UCSD-AML1 (cell line): Measurements from ENCODE around the gene FUT8.

Experiments
- DNase-seq: peaks from one replicate; lab custom pipeline; 2025; ENCODE audit not compliant: unreplicated experiment; lab: John Stamatoyannopoulos, UW

FUT8 gene

DNA sequence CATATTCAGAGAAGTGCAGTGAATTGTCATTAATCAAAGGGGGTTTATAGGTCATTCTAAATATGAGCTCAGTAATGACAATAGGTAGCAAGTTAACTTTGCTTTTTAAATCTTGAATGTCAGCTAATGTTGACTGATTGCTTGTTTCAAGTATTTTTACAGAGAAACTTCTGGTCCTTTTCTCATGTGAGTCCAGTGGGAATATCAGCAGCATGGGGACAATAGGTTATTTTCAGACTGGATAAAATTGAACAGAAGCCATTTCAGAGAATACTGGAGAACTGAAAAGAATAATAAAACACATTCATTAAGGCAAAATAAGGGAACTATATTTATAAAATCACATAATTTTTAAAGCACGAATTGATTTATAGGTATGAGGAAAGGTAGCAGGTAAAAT, 78.7 kb downstream of the FUT8 start:
- no peak for DNase-seq

DNA sequence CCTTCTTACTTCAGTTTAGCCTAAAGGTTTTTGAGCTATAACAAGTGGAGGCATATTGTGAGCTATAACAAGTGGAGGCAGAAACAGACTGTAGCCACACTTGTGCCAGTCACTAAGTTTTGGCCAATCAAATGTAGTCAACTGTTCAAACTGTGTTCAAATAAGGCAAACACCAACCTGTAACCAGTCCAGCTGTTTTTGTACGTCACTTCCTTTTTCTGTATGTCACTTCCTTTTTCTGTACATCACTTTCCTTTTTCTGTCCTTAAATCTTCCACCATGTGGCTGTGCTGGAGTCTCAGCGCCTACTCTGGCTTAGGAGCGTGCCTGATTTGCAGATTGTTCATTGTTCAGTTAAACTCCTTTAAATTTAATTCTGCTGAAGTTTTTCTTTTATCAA, 79.7 kb downstream of the FUT8 start:
- no peak for DNase-seq

DNA sequence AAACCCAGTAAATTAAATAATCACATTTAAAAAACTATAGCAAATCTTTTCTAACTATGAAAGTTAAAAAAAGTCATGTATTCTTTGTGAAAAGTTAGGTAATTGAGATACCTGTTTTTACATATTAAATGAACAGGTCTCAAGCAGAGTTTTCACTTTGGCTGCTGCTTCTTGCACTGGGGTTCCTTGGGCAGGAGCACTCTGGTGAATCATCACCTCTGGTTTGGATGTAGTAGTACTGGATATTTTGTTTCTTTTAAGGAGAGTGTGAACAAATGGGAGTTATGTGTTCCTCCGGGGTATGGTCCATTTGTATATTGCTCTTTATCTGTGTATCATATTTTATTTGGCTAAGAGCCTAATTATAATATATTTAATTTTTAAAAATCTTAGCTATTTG, 82.7 kb downstream of the FUT8 start:
- DNase-seq: no peak

DNA sequence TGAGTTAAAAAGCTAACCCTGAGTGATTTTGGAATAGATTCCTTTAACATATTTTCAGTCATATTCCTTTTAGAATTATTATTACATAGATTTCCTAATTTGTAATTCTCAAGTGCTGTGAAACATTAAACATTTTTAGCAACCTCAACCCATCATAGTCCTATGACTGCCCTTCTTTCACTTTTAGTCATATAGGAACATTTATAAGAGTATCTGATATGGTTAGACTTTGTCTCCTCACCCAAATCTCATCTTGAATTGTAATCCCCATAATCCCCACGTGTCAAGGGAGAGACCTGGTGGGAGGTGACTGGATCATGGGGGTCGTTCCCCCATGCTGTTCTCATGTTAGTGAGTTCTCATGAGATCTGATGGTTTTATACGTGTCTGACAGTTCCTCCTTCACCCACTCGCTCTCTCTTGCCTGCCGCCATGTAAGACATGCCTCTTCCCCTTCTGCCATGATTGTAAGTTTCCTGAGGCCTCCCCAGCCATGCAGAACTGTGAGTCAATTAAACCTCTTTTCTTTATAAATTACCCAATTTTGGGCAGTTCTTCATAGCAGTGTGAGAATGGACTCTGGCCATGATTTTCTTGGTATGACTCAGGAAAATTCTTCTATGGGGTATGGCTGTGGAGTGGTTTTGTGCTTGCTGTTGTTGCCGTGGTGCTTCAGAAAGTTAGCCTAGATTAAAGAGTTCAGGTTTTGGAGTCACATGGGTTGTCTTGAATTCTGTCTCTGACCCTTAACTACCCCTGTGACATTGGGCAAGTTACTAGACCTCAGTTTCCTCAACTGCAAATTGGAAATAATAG, 83.9 kb downstream of the FUT8 start:
- DNase-seq: no peak

DNA sequence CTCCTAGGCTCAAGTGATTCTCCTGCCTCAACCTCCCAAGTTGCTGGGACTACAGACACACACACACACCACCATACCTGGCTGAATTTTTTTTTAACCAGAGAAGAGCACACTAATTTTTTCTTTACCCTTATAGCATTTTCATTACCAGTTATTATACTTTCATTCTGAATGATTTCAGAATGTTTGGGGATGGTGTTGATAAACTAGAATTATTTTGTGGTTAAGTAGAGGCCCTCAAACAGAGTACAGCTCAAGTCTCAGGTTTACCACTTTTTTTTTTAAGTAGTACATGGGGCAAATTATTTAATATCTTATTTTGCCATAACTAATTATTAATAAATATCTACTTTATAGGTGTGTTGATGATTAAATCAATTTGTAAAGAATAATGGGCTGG, 86.6 kb downstream of the FUT8 start:
- DNase-seq: no peak

DNA sequence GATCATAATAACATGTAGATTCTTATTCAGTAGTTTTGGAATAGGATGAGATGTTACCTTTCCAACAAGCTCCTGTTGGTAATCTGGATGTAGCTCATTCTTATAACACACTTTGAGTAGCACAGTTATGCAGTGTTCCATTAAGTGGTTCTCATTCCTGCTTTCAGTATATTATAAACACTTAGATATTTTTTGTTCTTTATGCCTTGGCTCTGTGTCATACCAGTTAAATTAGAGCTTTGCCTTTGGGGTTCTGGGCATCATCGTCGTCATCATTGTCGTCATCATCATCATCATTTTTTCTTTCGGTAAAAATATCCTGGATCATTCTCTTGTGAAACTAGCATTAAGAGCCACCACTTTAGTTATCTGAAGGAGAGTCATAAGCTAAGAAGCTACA, 87.5 kb downstream of the FUT8 start:
- DNase-seq: no peak

DNA sequence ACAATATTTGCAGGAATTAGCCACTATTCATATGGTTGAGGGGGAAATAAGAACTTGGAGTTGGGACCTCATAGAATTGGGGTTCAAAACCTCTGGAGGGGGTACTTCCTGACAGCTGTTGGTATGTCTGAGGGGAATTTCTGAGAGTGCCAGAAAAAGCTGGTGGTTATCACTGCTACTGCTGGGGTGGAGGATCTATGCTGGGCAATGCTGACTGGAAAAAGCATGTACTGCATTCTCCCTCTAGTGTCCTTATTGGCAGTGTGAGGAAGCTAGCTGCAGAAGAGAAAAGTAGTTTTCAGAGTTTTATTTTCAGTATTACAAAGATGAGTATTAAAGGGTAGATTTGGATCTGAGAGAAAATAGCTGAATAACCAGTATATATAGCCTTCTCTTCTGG, 88.8 kb downstream of the FUT8 start:
- DNase-seq: no peak

DNA sequence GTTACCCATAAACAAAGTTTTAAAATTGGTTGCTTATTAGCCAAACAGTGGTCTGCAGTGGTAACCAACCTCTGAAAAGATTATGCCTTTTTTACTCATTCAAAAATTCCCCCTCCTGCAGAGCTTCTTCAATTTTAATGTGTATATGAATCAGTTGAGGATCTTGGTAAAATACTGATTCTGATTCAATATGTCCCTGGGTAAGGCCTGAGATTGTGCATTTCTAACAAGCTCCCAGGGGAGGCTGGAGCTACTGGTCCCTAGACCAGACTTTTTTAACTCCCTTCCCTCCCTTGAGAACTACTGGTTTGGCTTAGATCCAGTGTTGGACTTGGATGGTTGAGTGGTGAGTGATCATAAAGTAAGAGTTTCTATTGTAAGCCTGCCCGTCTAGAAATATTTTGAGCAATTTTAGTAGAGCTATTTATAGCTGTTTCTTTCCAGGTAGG, 90.2 kb downstream of the FUT8 start:
- DNase-seq: no peak

DNA sequence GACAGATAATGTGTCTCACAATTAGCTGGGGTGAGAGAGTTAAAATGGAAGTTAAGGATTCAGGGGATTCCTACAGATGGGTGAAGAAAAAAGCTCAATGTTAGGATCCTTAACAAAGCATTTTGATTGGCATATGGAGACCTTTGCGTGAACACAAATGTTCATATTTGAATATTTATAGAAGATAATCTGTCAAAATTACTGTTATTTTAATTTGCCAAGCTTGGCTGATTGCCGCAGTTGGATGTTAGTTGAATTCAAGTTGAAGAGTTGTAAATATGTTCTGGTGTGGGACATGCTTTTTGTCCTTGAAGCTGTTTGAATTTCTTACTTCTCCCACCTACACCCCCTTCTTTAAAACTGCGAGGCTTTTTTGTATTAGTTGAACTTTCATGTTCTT, 91.2 kb downstream of the FUT8 start:
- no peak for DNase-seq

DNA sequence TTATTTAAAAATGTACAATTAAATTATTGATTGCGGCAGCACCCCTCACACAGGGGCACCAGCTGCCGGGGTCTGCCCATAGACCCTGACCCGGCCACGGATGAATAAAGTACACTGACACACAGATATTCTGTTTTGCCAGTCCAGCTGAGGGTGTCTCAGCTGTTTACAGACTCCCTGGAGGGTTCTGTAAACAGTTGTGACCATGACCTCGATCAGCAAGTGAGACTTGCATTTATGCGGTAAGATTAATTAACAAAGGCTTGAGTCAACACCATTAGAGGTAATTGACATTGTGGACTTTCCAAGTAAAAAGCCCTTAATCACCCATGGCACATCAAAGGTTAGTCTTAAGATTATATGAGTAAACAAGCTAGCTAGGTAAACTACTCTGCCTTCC, 94.3 kb downstream of the FUT8 start:
- DNase-seq: no peak

DNA sequence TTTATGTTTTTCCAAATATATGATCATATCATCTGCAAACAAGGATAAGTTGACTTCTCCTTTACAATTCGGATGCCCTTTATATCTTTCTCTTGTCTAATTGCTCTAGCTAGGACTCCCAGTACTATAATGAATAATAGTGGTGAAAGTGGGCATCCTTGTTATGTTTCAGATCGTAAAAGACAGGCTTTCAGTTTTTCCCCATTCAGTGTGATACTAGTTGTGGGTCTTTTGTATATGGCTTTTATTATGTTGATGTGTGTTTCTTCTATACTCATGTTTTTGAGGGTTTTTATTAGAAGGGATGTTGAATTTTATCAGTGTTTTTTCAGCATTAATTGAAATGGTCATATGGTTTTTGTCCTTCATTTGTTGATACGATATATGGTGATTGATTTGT, 97.3 kb downstream of the FUT8 start:
- DNase-seq: no peak

DNA sequence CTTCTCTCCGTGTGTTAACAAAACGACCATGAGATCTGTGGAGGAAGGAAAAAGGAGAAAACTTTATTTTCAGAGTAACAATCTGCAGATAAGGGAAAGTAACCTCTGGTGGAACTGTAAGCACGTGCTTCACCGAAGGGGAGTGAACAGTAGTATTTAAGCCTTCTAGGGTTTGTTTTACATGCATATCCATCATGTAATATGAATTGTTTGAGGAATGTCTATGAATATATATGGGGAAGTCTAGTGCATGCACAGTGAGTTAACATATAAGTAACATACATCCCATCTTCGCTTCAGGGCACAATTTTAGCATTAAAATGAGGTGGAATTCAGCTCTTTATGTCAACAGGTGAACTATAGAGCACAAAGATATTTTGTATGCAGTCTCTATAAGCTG, 101.1 kb downstream of the FUT8 start:
- no peak for DNase-seq

DNA sequence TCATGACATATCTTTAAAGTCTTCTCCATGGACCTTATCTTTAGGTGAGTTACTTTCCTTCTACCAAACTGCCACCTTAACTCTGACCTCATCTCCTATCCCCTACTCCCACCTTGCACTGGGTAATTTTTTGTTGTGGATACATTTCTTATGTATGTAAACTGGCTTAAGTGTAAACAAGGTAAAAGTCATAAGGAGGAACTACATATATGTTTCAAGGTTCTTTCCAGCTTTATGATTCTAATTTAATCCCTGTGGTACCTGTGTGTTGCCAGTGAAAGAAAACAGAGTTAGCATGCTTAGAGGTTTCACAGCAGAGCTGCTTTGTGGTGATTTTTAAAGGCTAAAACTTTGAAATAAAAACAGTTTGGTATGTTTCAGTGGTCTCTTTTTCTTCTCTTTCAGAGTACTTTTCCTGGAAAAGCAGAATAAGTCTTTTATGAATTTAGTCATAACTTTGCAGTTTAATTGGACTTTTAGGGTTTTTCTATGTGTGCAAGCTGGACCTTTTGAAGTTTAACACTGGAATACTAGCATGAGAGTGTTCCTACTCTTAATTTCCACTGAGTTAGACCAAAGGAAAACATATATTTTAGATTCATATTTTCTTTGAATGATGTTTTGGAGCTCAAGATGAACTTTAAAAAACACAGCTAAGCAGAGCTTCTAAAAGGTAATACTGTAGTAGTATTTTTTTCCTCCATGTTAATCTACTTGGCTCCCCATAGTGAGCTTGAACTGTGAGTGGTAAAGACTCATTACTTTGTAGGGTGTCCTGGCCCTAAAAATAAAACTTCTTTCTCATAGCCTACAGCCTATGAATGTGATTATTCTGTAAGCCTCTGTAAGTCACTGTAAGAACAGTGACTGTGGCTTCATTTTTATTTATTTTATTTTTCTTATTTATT, 105.4 kb downstream of the FUT8 start:
- DNase-seq: no peak

DNA sequence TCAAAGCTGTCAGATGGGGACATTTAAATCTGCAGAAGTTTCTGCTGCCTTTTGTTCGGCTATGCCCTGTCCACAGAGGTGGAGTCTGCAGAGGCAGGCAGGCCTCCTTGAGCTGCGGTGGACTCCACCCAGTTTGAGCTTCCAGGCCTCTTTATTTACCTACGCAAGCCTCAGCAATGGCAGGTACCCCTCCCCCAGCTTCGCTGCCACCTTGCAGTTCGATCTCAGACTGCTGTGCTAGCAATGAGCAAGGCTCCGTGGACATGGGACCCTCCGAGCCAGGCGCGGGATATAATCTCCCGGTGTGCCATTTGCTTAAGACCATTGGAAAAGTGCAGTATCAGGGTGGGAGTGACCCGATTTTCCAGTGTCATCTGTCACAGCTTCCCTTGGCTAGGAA, 115.5 kb downstream of the FUT8 start:
- no peak for DNase-seq

DNA sequence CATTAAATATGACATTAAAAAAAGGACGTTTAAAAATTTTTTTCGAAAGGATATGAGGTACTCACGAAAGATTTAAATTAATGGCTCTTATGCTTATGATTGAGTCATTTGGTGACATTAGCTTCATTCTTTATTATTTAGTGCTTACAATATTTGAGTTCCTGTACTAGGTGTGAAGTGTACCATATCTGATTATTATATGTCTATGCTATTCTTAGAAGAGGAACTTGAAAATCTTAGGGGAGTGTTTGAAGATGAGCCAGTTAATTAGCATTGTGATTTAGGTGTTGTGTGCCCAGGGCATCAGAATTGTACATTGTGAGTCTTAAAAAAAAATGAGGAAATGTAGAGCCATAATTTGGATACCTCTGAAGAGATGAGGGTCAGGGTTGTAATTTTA, 118.6 kb downstream of the FUT8 start:
- DNase-seq: no peak

DNA sequence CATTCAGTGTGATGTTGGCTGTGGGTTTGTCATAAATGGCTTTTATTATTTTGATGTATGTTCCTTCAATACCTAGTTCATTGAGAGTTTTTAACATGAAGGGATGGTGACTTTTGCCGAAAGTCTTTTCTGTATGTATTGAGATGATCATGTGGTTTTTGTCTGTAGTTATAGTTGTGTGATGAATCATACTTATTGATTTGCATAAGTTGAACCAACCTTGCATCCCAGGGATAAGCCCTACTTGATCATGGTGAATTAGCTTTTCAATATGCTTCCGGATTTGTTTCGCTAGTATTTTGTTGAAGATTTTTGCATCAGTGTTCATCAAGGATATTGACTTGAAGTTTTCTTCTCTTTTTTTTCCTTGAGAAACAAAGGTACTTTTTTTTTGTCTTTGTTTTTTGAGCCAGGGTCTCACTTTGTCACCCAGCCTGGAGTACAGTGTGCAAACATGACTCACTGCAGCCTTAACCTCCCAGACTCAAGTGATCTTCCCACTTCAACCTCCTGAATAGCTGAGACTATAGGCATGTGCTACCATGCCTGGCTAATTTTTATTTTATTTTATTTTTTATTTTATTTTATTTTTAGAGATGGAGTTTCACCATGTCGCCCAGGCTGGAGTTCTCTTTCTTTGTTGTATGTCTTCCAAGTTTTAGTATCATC, 121.3 kb downstream of the FUT8 start:
- DNase-seq: no peak

DNA sequence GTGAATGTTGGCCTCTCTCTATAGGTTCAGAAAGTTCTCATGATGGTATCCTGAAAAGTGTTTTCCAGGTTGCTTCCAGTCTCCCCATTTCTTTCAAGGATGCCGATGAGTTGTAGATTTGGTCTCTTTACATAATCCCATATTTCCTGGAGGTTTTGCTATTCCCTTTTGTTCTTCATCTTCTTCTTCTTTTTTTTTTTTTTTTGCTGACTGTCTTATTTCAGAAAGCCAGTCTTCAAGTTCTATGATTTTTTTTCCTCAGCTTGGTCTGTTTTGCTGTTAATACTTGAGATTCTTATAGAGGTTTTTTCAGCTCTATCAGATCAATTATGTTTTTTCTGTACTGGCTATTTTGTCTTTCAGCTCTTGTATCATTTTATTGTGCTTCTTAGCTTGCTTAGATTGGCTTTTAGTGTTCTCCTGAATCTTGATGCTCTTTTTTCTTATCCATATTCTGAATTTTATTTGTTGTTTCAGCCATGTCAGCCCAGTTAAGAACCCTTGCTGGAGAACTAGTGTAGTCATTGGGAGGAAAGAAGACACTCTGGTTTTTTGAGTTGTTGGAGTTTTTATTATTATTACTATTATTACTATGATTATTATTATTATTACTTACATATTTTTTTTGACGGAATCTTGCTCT, 124.4 kb downstream of the FUT8 start:
- no peak for DNase-seq

DNA sequence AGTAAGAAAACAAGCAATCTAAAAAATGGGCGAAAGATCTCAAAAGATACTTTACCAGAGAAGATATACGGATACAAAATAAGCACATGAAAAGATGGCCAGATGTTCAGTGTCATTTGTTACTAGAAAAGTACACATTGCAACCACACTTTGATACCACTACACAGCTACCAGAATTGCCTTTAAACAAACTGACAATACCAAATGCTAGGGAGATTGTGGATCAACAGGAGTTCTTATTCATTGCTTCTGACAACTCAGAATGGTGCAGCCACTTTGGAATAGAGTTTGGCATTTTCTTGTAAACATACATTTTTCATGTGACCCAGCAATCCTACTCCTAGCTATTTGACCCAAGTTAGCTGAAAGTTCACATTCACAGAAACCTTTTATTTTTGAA, 136.3 kb downstream of the FUT8 start:
- DNase-seq: no peak

DNA sequence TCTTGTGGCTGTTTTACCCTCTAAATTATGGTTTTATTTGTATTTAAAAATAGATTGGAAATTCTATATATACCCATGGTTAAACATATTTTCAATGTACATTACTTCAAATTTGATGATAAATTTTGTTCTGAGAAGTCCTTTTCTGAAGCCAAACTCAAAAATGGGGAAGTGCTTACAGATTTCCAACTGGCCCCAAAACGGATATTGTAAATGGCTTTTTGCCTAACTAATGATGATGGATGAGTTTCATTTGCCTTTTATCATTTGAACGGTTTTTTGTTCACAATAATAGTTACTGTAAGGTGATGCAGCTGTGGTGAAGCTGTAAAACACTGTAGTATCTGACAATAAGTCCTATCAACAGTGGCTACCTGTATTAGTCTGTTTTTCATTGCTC, 136.9 kb downstream of the FUT8 start:
- no peak for DNase-seq

DNA sequence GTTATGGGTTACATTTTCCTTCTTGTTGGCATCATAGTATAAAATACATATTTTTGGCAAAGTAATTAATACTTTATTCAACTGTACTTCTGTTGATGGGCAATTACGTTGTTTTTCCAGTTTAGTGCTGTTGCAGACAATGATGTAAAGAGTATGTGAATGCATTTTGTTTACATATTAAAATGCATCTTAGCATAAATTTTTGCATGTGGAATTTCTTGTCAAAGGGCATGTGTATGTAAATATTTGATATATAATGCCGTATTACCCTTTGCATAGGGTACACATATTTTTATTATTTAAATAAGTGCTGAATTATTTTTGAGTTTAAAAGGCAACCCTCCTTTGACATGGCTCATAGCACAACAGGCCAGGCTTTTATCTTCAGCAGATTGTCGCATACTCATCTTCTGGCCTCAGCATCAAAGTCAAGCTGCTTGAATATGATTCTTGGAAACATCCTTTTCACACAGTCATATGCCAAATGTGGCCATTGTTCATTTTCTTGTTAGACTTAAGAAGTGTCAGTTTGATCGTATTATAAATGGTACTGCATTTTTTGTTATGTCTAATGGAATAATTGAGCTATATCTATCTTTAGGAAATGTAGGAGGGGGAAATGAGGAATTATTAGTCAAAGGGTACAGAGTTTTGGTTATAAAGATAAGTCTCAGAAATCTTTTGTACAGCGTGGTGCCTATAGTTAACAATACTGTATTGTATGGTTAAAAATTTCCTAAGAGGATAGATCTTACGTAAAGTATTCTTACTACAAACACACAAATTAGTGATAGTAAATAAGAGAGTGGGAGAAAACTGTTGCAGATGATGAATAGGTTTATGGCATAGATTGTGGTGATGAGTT, 138.5 kb downstream of the FUT8 start:
- DNase-seq: no peak
